HG03460 (cell line): ENCODE results near the gene RUNX2.

Experiments
- ATAC-seq: cut with Tn5 transposase; IDR thresholded peaks from one replicate; pipeline ENCODE4 v1.9.1; 2021; ENCODE audit not compliant: unreplicated experiment

The RUNX2 gene

GRCh38 chr6:45576648-45577624, 248.8 kb downstream of the RUNX2 start:
- ATAC-seq = no peak

DNA sequence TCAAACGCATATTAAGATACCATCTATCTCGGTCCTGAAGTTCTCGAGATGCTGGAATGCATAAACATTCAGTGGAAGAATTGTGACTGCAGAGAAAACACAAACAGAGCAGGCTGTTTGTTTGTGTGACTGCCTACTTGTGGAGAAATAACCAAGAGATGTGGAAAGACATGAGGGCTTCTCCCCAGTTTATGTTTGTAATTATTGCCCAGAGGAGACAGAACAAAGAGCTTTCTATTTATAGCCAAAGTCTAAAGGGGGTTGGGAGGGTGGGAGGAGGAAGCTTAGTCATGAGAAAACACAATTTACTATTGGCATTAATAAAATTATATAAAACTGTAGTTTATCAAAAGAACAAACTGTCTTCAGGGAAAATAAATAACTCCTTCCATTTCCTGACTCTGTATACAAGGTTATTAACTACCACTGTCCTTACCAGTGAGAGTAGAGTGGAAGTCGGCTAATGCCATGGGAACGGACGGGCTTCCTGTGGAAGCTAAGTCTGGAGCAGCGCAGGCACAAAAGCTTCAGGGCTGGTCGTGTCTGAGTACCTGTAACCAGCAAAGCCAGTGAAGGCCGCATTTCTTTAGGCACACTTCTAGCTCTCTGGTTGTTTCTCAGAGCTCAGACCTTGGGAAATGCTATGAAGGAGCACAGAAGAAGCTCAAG, 249.8 kb downstream of the RUNX2 start:
- no peak for ATAC-seq

- no peak for ATAC-seq
Measured at GRCh38 chr6:45584127-45584526, 256.0 kb downstream of the RUNX2 start.

DNA sequence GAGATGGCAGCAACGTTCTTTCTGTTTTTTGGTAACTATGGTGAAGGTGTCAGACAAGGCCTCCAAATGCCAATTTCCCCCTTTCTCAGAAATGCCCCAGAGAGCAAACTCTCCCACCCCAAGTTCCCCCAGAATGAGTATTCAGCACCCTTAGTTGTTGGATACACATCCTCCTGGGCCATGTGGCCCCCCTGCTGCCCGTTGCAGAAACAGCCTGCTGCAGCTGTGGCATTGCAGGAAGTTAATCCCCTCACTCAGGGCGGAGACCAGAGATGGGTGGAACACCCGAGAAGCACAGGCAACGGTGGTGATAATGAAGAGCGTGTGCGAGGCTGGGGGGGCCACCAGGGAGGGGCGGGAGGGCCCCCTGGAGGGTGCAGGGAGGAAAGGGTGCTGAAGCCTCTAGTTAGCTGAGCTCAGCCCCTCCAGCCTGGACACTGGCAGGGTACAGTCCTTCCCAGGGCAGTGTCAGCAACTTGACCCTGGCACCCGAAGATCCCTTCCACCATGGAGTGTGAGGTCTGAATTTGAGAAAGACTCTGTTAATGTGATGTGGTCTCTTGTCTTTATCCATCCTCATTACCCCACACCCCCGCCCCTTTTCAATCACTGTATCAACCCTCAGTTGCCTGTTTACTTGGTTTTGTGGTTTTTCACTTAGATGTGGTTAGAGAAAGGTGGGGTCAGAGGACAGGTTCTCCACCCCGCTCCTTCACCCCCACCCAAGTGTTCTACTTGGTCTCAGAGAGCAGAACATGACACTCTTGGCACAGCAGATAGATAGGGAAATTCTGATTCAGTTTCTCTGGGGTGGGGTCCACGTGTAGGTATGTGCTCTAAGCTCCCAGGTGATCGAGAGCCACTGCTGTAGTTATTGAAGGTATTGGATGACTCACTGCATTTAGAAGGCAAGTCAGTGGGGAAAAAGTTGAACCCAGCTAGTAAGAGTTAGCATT, 258.4 kb downstream of the RUNX2 start:
- no peak for ATAC-seq

DNA sequence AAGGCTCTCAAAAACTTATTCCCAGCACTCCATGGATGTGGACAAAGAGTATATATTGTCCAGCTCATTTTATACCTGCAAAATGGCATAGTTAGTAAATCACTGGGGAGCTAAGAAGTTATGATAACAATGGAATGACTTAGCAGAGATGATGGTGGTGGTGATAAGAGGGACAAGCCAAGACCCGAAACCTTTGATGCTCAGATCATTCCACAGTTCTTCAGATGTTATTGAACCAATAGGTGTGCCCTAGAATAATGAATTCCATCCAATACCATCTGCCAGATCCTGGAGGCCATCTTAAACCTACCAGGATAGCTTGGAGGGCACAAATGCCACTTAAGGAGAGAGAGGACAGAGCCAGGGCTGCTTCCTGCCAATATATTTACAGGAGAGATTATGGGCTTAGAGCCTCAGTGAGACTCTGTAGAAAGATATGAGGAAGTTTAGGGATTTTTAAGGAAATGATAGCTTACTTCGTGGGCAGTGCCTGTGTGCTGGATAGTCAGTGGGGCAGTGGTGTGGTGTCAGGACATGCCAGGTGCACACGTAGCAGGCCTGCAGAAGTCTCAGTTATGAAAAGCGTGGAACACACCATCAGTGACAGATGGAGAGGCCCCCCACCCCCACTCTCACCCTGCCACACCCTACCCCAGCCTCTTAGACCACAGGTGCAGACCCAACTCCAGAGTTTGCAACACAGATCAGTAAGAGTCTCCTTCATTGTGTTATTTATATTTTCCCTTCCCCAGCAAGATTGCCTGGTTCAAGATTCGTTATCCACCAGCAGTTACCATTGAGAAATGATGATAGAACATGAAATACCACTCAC, 259.3 kb downstream of the RUNX2 start:
- no peak for ATAC-seq

GRCh38 chr6:45589367-45589766, 261.2 kb downstream of the RUNX2 start:
- ATAC-seq = no peak

DNA sequence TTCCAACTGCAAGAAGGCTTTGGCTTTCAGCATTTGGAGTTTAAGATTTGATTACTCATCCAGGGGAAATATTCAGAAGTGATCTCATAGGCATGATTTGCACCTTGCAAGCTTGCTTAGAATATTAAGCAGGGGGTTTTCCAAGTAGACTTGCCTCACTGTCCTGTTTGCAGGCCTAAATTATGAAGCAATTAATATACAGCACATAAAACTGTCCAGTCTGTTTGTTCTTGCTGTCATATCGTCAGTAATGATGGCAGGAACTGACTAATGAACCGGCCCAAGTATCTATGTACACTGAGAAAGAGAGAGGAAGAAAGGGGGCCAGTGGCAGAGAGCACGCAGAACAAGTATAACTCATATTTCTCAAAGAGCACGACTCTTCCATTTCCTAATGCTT, 262.1 kb downstream of the RUNX2 start:
- no peak for ATAC-seq

- no peak for ATAC-seq
Measured at GRCh38 chr6:45590696-45591184, 262.6 kb downstream of the RUNX2 start.

GRCh38 chr6:45591306-45591705, 263.2 kb downstream of the RUNX2 start:
- no peak for ATAC-seq

DNA sequence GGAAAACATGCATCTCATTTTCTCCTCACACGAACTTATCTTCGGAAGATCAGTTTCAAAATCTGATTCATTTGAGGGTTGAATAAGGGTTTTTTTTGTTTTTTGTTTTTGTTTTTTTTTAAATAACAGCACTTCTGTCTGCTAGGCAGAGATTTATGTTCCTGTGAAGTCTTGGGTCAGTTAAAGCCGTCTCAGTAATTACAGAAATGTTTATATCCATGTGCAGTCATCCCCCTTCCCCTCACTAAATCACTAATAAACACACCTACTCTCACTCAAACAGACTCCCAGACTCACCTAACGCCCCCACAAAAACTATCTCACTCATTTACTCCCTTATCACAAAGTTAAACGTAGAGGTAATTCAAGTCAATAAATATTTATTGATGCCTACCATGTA, 263.8 kb downstream of the RUNX2 start:
- ATAC-seq = no peak

DNA sequence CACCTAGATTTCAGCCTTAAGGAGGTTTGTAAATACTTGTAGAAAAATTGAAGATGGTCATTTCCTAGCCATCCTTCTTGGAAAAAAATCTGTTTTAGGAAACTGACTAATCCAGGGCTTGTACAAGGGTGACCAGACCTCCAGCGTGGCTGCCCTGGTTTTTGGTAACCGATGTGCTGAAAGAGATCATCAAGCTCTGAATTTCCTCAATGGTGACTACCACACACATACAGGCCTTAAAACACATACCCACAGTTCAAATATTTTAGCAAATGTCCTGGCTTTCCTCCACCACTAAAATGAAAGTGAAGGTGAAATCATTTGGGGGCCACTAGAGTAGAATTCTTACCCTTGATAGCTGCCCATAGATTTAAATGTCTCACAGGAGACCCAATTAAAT, 264.9 kb downstream of the RUNX2 start:
- ATAC-seq = no peak

GRCh38 chr6:45595010-45595851, 267.1 kb downstream of the RUNX2 start:
- ATAC-seq = no peak

DNA sequence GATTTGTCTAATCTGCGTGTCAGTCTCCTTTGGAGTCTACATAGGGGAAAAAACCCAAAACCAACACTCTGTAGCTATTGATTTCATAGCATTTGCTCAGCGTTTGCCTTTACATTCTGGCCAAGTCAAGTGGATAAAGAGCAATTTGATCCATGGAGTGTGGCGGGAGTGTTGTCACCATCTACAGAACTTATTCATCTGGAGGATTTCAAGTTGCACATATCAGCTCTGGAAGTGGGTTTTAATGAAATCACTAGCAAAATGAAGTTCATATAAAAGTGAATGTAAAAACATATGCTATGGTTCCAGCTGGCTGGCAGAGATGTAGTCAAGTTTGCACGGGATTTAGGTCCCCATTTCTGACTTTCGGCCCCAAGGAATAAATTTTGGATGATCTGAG, 269.3 kb downstream of the RUNX2 start:
- ATAC-seq = no peak

GRCh38 chr6:45599053-45599452, 270.9 kb downstream of the RUNX2 start:
- ATAC-seq = no peak

DNA sequence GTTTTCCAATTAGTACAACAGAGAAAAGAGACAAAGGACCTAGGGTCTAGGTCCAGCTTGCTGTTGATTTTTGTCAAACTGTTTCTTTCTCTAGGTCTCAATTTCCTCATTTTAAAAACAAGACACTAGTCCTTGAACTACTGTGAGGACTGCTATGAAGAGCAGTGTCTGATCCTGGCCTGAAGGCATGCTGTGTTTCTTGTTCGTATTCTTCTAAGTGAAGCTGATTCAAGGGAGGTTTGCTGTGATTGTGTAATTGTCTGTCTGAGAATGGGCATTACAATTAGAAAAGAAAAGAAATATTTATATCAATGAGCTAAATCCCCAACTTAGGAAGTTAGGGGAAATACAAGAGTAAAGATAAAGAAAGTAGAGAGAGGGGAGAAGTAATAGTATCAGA, 277.8 kb downstream of the RUNX2 start:
- no peak for ATAC-seq

- no peak for ATAC-seq
Measured at GRCh38 chr6:45606831-45607400, 278.8 kb downstream of the RUNX2 start.

DNA sequence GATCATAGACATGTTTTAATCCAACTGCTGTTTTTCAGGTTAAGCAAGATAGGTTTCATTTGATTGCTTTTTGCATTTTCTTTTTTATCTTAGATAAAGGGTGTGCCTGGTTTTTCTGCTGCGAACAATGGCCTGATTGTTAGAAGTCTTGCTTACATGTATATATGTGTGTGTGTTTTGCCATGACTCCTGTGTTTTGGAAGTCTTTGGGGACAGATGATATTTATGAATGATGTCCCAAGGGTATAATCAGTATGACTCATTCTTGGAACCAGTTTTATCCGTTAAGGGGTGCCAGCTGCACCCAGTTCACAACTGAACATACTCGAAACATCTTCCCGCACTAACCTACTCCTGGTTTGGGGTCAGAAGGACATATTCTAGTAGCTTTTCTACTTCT, 279.7 kb downstream of the RUNX2 start:
- no peak for ATAC-seq

DNA sequence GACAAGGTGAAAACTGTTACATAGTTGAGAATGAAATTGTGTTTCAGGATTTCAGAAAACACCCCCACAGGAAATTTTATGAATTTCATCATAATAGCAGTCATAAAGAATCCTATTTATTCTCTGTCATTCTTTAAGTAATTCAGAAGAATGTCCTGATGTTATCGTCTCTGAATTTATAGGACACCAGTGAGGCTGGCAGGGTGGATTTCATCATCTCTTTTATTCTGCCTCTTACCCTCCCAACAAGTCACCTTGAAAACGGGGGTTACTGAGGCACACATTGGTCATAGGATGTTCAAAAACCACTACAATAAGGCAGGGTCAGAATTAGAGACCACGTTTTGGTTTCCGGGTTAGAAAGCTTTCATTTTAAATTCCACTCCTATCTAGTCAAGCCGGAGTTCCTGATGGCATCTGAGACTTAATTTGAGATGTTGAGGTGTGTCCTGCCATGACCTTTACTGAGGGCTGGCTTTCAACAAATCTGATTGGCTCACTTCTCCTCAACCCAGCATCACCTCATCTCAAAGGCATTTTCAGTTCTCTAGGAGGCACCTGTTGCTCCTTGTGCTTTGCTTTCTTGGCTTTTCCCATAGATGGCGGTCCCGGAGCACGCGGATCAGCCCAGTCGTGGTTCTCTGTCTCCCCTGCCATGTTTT, 280.3 kb downstream of the RUNX2 start:
- no peak for ATAC-seq
